Measurements from ENCODE around the gene JADE2. TPM values are rescaled to one million over a fixed set of nuclear protein-coding genes. Genes with fewer than 3 reads are reported as not detected.

The JADE2 gene
- total and polyA plus RNA-seq, 2 of the 8 experiments (the other 6 are each of a cell fraction or from before 2014, with no cell fraction given), result 19.2 to 55.8 TPM

DNA sequence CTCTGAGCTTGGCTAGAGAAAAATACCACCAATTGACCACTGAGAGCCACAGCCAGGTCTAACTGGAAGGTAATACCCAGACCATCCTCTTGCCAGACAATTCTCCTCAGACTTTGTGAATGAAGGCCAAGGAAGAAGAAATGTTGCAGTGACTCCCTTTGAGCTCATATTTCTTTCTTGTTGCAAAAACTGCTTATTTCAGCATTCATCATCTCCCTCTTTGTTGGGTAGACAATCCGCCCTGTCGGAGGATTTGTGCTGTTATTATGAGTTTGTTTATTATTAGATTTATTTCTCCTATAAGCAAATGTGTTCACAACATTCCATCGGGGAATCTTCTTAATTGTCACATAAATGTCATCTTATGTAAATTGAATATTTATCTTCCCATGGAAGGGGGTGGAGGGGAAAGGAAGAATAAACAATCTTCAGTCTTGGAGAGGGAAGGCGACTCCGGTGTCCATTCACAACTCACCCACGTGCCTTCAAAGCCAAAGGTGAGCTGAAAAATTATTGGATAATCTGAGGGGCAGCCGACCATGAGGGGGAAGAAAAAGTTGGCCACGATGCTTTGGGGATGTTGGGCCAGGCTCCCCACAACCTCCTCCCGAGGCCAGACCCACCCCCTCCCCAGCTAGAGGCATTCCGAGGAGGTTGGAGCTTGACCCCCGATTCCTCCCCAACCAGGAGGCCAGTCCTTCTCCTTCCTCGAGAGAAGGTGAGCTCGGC, 1.8 kb upstream of the JADE2 start:
- CTCF ChIA-PET (ENCODE audit: partially characterized antibody), result interaction anchor here (0.7 to 2.9 kb wide), 18 partner anchors 9 to 220 kb away, joined by 3 to 23 read pairs (median 4); partner anchors contain the start of gene CDKN2AIPNL
- H3K9me3 ChIP-seq (ENCODE audit: insufficient read depth in 2 of 2, low read depth in 1 of 2, low read length in 1 of 2), result no peaks in the 10 kb centered on the region
- TF ChIP-seq TAF7 (optimal IDR thresholded peaks at IDR 0.05; ENCODE audit: borderline replicate concordance, low read depth, low read length) (no peak), POLR2A (IDR thresholded peaks at IDR 0.05; ENCODE audit: control extremely low read depth in 1 of 2, low read depth in 2 of 2, low read length in 2 of 2) (no peak)
- TF ChIP-seq, protein P1, sequence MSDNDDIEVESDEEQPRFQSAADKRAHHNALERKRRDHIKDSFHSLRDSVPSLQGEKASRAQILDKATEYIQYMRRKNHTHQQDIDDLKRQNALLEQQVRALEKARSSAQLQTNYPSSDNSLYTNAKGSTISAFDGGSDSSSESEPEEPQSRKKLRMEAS (IDR thresholded peaks at IDR 0.05), result peak; percentile 22; the same call in 1 of the 2 replicates
- TF ChIP-seq, protein P2, sequence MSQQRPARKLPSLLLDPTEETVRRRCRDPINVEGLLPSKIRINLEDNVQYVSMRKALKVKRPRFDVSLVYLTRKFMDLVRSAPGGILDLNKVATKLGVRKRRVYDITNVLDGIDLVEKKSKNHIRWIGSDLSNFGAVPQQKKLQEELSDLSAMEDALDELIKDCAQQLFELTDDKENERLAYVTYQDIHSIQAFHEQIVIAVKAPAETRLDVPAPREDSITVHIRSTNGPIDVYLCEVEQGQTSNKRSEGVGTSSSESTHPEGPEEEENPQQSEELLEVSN (IDR thresholded peaks at IDR 0.05), result no peak

More for the DNA sequence above, 1.8 kb upstream of the JADE2 start:
- Histone ChIP-seq H2BK120ac (replicated peaks; ENCODE audit: low read depth, low read length) (peak overlapping the region; percentile 57), H2BK20ac (ENCODE audit: low read length) (no peak overlapping the region), H3K23ac (ENCODE audit: insufficient read length) (no peak overlapping the region), H4K5ac (ENCODE audit: insufficient read length, low read depth, low read length) (peak overlapping the region; percentile 41), H3K9ac (replicated peaks in 1 of 4; ENCODE audit: extremely low read depth in 1 of 4, low read depth in 3 of 4, low read length in 3 of 4) (peak overlapping the region; percentile 14 to 64 (median 35); a peak in 6 of 7 replicates), H3K4ac (replicated peaks; ENCODE audit: insufficient read length, low read depth, low read length) (peak overlapping the region; percentile 41), H3K79me1 (ENCODE audit: low read depth, low read length) (peaks cover 3% of the 10 kb centered on the region; the same call in 1 of the 2 replicates), H3K56ac (replicated peaks; ENCODE audit: insufficient read length, low read depth, low read length) (peak overlapping the region; percentile 73), H4K20me1 (replicated peaks in 1 of 2; ENCODE audit: control insufficient read depth in 1 of 2, insufficient read depth in 2 of 2, low read length in 2 of 2) (no peaks in the 10 kb centered on the region), H3K79me2 (ENCODE audit: control insufficient read depth in 1 of 2, insufficient read depth in 2 of 2, low read length in 2 of 2) (peaks cover 1 to 12% of the 10 kb centered on the region in 2 experiments), H3K4me1 (replicated peaks in 1 of 4; ENCODE audit: control insufficient read depth in 3 of 4, insufficient read depth in 4 of 4, low read length in 3 of 4) (peaks cover 8 to 12% (median 10%) of the 10 kb centered on the region in 4 experiments; a peak in 6 of 7 replicates), H2BK5ac (ENCODE audit: low read depth, low read length) (peak overlapping the region; percentile 96), H2BK15ac (ENCODE audit: low read length) (no peak overlapping the region), H2AFZ (ENCODE audit: low read length) (no peak overlapping the region), H3K4me3 (ENCODE audit: extremely low read depth in 1 of 4, insufficient read depth in 2 of 4, low read depth in 3 of 4, low read length in 4 of 4) (peak overlapping the region; percentile 66 to 86 (median 82); a peak in 7 of 8 replicates), H4K91ac (replicated peaks; ENCODE audit: insufficient read length, low read length) (peak overlapping the region; percentile 95), H3K18ac (ENCODE audit: extremely low read depth, low read length) (peak overlapping the region; percentile 85), H3K27ac (ENCODE audit: low read depth, low read length) (peak overlapping the region; percentile 55; the same call in 1 of the 2 replicates), H2AK5ac (ENCODE audit: low read depth, low read length) (no peak overlapping the region), H2BK12ac (ENCODE audit: low read depth, low read length) (peak overlapping the region; percentile 75), H4K8ac (ENCODE audit: extremely low read depth, insufficient read depth, low read length) (peak overlapping the region; percentile 51; the same call in 1 of the 2 replicates), H3K23me2 (ENCODE audit: low read depth, low read length) (peaks cover 11% of the 10 kb centered on the region; the same call in 1 of the 2 replicates), H3K36me3 (ENCODE audit: control insufficient read depth in 2 of 4, insufficient read depth in 4 of 4, low read length in 3 of 4) (no peaks in the 10 kb centered on the region), H3K14ac (ENCODE audit: insufficient read length) (no peak overlapping the region), H3K27me3 (replicated peaks in 1 of 4; ENCODE audit: control insufficient read depth in 3 of 4, extremely low read depth in 1 of 4, insufficient read depth in 3 of 4, low read length in 3 of 4) (no peaks in the 10 kb centered on the region), H3K4me2 (ENCODE audit: insufficient read depth in 1 of 2, low read depth in 2 of 2, low read length in 2 of 2) (peak overlapping the region; percentile 70 to 74)
- WGBS, 2 experiments (ENCODE audit: extremely low coverage in 1 of 2, insufficient coverage in 1 of 2, insufficient read length in 1 of 2, insufficient replicate concordance in 2 of 2, low coverage in 1 of 2, low lambda C conversion rate in 2 of 2, missing lambda C conversion rate in 1 of 2), result 27% methylated on average over 12 of the region's 13 CpGs; no CpG with 5 or more reads in 1 of the 2 experiments
- no peak for FAIRE-seq
- no peak for DNase-seq (ENCODE audit: low read depth in 1 of 2, low spot score in 2 of 2)
- POLR2A ChIA-PET (ENCODE audit: partially characterized antibody), result interaction anchor here (0.7 to 7.7 kb wide), 18 partner anchors 9 to 346 kb away, joined by 3 to 131 read pairs (median 4); partner anchors contain the start of gene CDKN2AIPNL

All from H1 (cell line).